IPS DF 6.9 (cell line): ENCODE data around the gene IL6ST.
"Not testable (repeated sequence)": the region's sequence is repeated elsewhere in the genome, so short reads cannot be mapped to it uniquely, and the experiment has no call there.

Experiments used
- DNase-seq: peaks from one replicate; pipeline ENCODE4 v3.0.0-alpha.2; 2013; ENCODE audit warnings: low read depth, low spot score
- H3K27ac ChIP-seq: one replicate; pipeline ENCODE4 v1.5.1; 2013; ENCODE audit warnings: low read length, control low read depth
- H3K27me3 ChIP-seq: 2 replicates; pipeline ENCODE4 v1.6.1; 2013; ENCODE audit warnings: mild to moderate bottlenecking, low read length; ENCODE audit not compliant: control insufficient read depth, insufficient read depth
- H3K36me3 ChIP-seq: 2 replicates; pipeline ENCODE4 v1.6.1; 2013; ENCODE audit warnings: low read length; ENCODE audit not compliant: control insufficient read depth, insufficient read depth
- H3K4me1 ChIP-seq: 2 replicates; pipeline ENCODE4 v1.6.1; 2013; ENCODE audit warnings: low read length; ENCODE audit not compliant: control insufficient read depth, insufficient read depth
- H3K4me3 ChIP-seq: 2 replicates; pipeline ENCODE4 v1.5.1; 2013; ENCODE audit warnings: mild to moderate bottlenecking, low read length
- H3K9me3 ChIP-seq: 2 replicates; pipeline ENCODE4 v1.6.1; 2013; ENCODE audit warnings: low read length, inconsistent platforms; ENCODE audit not compliant: control insufficient read depth, insufficient read depth
- WGBS: extraction: QIAGEN DNeasy Blood & Tissue Kit; methylation state at CpG from one replicate; pipeline ENCODE4 v1.1.7; 2013; ENCODE audit warnings: mixed read lengths, missing lambda C conversion rate; ENCODE audit not compliant: insufficient read length, insufficient coverage; 5-methylcytosine and 5-hydroxymethylcytosine counted together

IL6ST gene

DNA sequence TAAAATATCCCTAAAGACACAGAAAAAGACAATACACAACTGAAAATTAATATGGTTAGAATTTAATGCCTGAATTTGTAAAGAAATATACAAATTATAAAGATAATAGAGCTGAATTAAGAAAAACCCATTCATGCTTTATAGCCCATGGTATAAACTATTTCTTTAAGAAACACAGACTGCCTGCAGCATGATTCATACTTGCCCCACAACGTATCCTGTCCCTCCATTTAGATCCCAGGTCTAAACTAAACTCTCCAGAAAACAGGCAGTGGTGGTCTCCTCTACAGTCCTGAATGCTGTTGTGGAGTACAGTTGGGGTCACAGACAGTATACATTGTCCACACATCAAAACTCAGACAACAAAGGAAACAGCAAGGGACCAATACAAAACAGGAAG, 24.8 kb downstream of the IL6ST start:
- H3K4me3 ChIP-seq = no peak overlapping the region
- no peaks in the 10 kb centered on the region for H3K4me1 ChIP-seq
- H3K36me3 ChIP-seq = no peaks in the 10 kb centered on the region
- H3K9me3 ChIP-seq = no peaks in the 10 kb centered on the region
- DNase-seq = no peak
- H3K27me3 ChIP-seq = no peaks in the 10 kb centered on the region
- no CpG with 5 or more reads among the region's 1 CpG for WGBS
- no peak overlapping the region for H3K27ac ChIP-seq

DNA sequence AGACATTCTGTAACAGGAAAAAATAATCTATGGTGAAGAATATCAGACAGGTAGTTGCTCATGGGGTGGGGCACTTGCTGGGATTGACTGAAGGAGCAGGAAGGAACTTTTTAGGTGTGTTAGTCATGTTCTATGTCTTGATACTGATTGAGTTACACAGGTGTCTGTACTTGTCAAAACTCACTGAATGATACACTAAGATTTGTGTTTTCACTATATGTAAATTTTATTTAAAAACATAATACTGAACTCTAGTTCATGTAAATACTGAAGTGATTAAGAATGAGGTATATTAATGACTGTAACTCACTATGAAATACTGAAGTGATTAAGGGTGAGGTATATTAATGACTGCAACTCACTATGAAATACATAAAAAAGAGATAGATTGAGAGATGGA, 28.5 kb downstream of the IL6ST start:
- H3K4me1 ChIP-seq = no peaks in the 10 kb centered on the region
- H3K4me3 ChIP-seq = no peak overlapping the region
- H3K9me3 ChIP-seq = no peaks in the 10 kb centered on the region
- H3K27me3 ChIP-seq = no peaks in the 10 kb centered on the region
- H3K27ac ChIP-seq = no peak overlapping the region
- no peak for DNase-seq
- no peaks in the 10 kb centered on the region for H3K36me3 ChIP-seq

DNA sequence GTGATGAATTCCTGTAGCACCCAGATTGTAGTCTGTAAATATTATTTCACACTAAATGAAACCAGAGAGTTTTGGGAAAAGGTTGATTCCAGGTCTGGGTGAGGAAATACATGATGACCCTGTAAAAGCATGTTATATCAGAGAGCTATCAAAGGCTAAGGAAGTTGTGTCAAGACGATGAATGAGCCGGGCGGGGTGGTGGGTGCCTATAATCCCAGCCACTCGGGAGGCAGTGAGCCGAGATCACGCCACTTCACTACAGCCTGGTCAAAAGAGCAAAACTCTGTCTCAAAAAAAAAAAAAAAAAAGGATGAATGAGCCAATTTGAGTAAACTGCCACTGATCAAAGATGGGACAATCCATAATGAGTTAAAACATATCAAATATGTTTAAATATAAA, 29.2 kb downstream of the IL6ST start:
- H3K27me3 ChIP-seq = no peaks in the 10 kb centered on the region
- no CpG with 5 or more reads among the region's 6 CpGs for WGBS
- H3K36me3 ChIP-seq = no peaks in the 10 kb centered on the region
- no peaks in the 10 kb centered on the region for H3K9me3 ChIP-seq
- no peak overlapping the region for H3K4me3 ChIP-seq
- DNase-seq = no peak
- no peaks in the 10 kb centered on the region for H3K4me1 ChIP-seq
- no peak overlapping the region for H3K27ac ChIP-seq

- H3K36me3 ChIP-seq = no peaks in the 10 kb centered on the region
Observed at GRCh38 chr5:55960779-55961178, 34.0 kb downstream of the IL6ST start.

GRCh38 chr5:55959208-55959607, 35.6 kb downstream of the IL6ST start:
- H3K27me3 ChIP-seq = no peaks in the 10 kb centered on the region
- H3K27ac ChIP-seq = no peak overlapping the region
- no peak overlapping the region for H3K4me3 ChIP-seq
- no peaks in the 10 kb centered on the region for H3K9me3 ChIP-seq
- WGBS = no CpG with 5 or more reads among the region's 1 CpG
- H3K4me1 ChIP-seq = no peaks in the 10 kb centered on the region
- DNase-seq = no peak
- H3K36me3 ChIP-seq = no peaks in the 10 kb centered on the region

More at GRCh38 chr5:55960779-55961178, 34.0 kb downstream of the IL6ST start:
- H3K27ac ChIP-seq = no peak overlapping the region
- WGBS = no CpG with 5 or more reads among the region's 7 CpGs
- H3K27me3 ChIP-seq = no peaks in the 10 kb centered on the region
- H3K4me3 ChIP-seq = no peak overlapping the region
- H3K4me1 ChIP-seq = no peaks in the 10 kb centered on the region
- H3K9me3 ChIP-seq = no peaks in the 10 kb centered on the region
- no peak for DNase-seq

DNA sequence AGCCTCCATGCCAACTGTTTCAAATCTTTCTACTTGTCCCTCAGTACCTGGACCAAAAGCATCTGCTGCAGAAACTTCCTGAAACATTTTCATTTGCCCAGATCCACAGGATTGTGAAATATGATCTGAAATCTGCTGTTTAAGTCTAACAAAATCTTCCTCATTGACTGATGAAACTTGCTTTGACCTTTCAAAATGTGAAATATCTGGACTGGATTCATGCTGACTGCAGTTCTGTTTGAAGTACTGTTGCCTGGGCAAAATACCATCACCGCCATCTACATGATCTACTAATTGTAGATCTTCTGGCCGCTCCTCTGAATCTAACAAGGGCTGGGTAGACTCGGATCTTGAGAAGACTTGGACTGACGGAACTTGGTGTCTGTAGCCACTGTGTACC, 53.6 kb downstream of the IL6ST start:
- not testable (repeated sequence) for DNase-seq, H3K9me3 ChIP-seq, H3K27me3 ChIP-seq, H3K36me3 ChIP-seq, H3K27ac ChIP-seq, H3K4me3 ChIP-seq, H3K4me1 ChIP-seq
- no CpG with 5 or more reads among the region's 4 CpGs for WGBS

GRCh38 chr5:55937598-55937997, 57.2 kb downstream of the IL6ST start:
- not testable (repeated sequence) for H3K36me3 ChIP-seq

GRCh38 chr5:55936100-55936693, 58.6 kb downstream of the IL6ST start:
- peak; percentile 54 for DNase-seq
- WGBS = no CpG with 5 or more reads among the region's 3 CpGs

More at GRCh38 chr5:55937598-55937997, 57.2 kb downstream of the IL6ST start:
- H3K27me3 ChIP-seq, H3K9me3 ChIP-seq, H3K4me1 ChIP-seq, H3K27ac ChIP-seq, H3K4me3 ChIP-seq, DNase-seq: not testable (repeated sequence)

DNA sequence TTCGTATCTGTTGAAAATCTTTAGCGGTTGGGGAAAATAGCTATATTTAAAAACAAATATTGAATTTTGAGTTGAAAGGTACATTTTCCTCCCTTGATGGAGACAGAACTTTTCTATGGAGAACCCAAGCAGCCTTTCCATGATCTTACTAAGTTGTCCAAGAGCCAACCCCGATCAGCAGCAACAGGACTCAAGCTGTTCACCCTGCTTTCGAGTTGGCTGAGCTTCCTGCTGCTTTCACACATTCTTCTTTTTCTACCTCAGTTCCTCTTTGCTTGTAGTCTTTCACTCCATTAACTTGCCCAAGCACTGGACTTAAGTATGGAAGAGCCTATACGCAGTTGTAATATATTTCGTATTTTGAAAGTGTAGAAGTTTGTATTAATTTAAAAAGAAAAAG, 59.4 kb downstream of the IL6ST start:
- H3K36me3 ChIP-seq = no peaks in the 10 kb centered on the region
- no peaks in the 10 kb centered on the region for H3K27me3 ChIP-seq
- WGBS = 100% methylated on average over 1 of the region's 6 CpGs
- no peak overlapping the region for H3K4me3 ChIP-seq
- H3K9me3 ChIP-seq = no peaks in the 10 kb centered on the region
- H3K27ac ChIP-seq = no peak overlapping the region
- no peak for DNase-seq
- no peaks in the 10 kb centered on the region for H3K4me1 ChIP-seq

More at GRCh38 chr5:55936100-55936693, 58.6 kb downstream of the IL6ST start:
- Histone ChIP-seq H3K4me1 (no peaks in the 10 kb centered on the region), H3K4me3 (no peak overlapping the region), H3K27ac (no peak overlapping the region), H3K9me3 (no peaks in the 10 kb centered on the region), H3K27me3 (no peaks in the 10 kb centered on the region), H3K36me3 (no peaks in the 10 kb centered on the region)

DNA sequence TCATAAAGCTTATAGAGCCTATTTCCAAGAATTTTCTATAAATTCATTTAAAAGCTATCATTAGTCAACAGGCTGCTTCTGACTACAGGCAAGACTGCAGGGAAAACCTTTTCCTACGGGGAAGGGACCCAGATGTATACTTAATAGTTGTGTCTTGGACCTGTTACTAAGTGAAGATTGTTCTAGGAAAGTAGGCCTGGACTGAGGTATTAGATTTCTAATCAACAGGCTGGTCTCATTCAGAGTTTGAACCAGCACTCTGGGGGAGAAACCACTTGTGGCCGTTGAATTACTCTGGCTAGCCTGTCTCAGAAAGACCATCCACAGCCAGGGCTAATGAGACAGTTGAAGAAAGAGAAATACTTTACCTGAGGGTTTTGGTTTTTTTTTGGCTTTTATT, 60.0 kb downstream of the IL6ST start:
- WGBS = no CpG with 5 or more reads among the region's 2 CpGs
- Histone ChIP-seq H3K27ac (no peak overlapping the region), H3K4me1 (no peaks in the 10 kb centered on the region), H3K9me3 (no peaks in the 10 kb centered on the region), H3K36me3 (no peaks in the 10 kb centered on the region), H3K27me3 (no peaks in the 10 kb centered on the region), H3K4me3 (no peak overlapping the region)
- DNase-seq = no peak

GRCh38 chr5:55934115-55934613, 60.6 kb downstream of the IL6ST start:
- no peak overlapping the region for H3K27ac ChIP-seq
- no peaks in the 10 kb centered on the region for H3K9me3 ChIP-seq
- H3K4me3 ChIP-seq = no peak overlapping the region
- DNase-seq = no peak
- H3K4me1 ChIP-seq = no peaks in the 10 kb centered on the region
- no CpG with 5 or more reads among the region's 9 CpGs for WGBS
- no peaks in the 10 kb centered on the region for H3K27me3 ChIP-seq
- no peaks in the 10 kb centered on the region for H3K36me3 ChIP-seq
